Hepatocyte (in vitro differentiated cells): ENCODE measurements around the gene ZNRF3. TPM values are rescaled to one million over a fixed set of nuclear protein-coding genes. Genes with fewer than 3 reads are reported as not detected.
A peak's percentile ranks its signal among the peaks of the same experiment; 100 is the strongest.

ENCODE experiments used
- DNase-seq: peaks from one replicate; pipeline ENCODE4 v3.0.0-alpha.2; 2016; ENCODE audit warnings: low spot score
- H2AFZ ChIP-seq: fragments of 200-600 bp; sonication (generic); 2 replicates; pipeline ENCODE4 v1.6.0; 2016; ENCODE audit warnings: antibody characterized with exemption, mild to moderate bottlenecking
- H3K27ac ChIP-seq: fragments of 200-600 bp; sonication (generic); 2 replicates; pipeline ENCODE4 v1.5.1; 2016; ENCODE audit warnings: mild to moderate bottlenecking
- H3K27me3 ChIP-seq: fragments of 200-600 bp; sonication (generic); 2 replicates; pipeline ENCODE4 v1.6.1; 2016
- H3K36me3 ChIP-seq: fragments of 200-600 bp; sonication (generic); replicated peaks from 2 replicates; pipeline ENCODE4 v1.5.1; 2016; ENCODE audit warnings: low read depth; ENCODE audit not compliant: insufficient read depth
- H3K4me1 ChIP-seq: fragments of 200-600 bp; sonication (generic); 2 replicates; pipeline ENCODE4 v1.5.1; 2016; ENCODE audit warnings: mild to moderate bottlenecking, moderate library complexity; ENCODE audit not compliant: insufficient read depth
- H3K4me2 ChIP-seq: fragments of 200-600 bp; sonication (generic); 2 replicates; pipeline ENCODE4 v1.6.0; 2016
- H3K4me3 ChIP-seq: fragments of 200-600 bp; sonication (generic); 2 replicates; pipeline ENCODE4 v1.5.1; 2016; ENCODE audit warnings: mild to moderate bottlenecking
- H3K79me2 ChIP-seq: fragments of 200-600 bp; sonication (generic); 2 replicates; pipeline ENCODE4 v1.6.0; 2017; ENCODE audit warnings: mild to moderate bottlenecking
- H3K9me2 ChIP-seq: fragments of 200-600 bp; sonication (generic); replicated peaks from 2 replicates; pipeline ENCODE4 v1.6.0; 2017; ENCODE audit warnings: mild to moderate bottlenecking; ENCODE audit not compliant: insufficient read depth
- H3K9me3 ChIP-seq: fragments of 200-600 bp; sonication (generic); 2 replicates; pipeline ENCODE4 v1.5.1; 2016; ENCODE audit warnings: low read depth, mild to moderate bottlenecking
- H4K20me1 ChIP-seq: fragments of 200-600 bp; sonication (generic); 2 replicates; pipeline ENCODE4 v1.6.0; 2016; ENCODE audit warnings: mild to moderate bottlenecking; ENCODE audit not compliant: insufficient read depth, poor library complexity, severe bottlenecking
- CTCF ChIP-seq: fragments of 200-600 bp; sonication (generic); IDR thresholded peaks from 2 replicates; pipeline ENCODE4 v1.5.1; 2016; ENCODE audit warnings: antibody characterized with exemption, mild to moderate bottlenecking; ENCODE audit not compliant: poor library complexity
- EZH2 ChIP-seq: fragments of 200-600 bp; sonication (generic); IDR thresholded peaks from 2 replicates; pipeline ENCODE4 v1.6.1; 2016; ENCODE audit warnings: antibody characterized with exemption, mild to moderate bottlenecking, borderline replicate concordance
- EZH2phosphoT487 ChIP-seq: fragments of 200-600 bp; sonication (generic); IDR thresholded peaks from one replicate; pipeline ENCODE4 v1.6.1; 2018; ENCODE audit warnings: antibody characterized with exemption, mild to moderate bottlenecking, low read depth, moderate library complexity; ENCODE audit not compliant: unreplicated experiment, severe bottlenecking
- WGBS: methylation state at CpG from one replicate; pipeline ENCODE4 v1.1.6; 2016; ENCODE audit warnings: low lambda C conversion rate; ENCODE audit errors: missing lambda C conversion rate; 5-methylcytosine and 5-hydroxymethylcytosine counted together
- polyA plus RNA-seq: library from polyadenylated mRNA; unstranded; fragments of >200 nt; fragmentation: Nextera tagmentation; extraction: Ambion mirVana; gene quantifications from 2 replicates; pipeline ENCODE4 v1.2.1, GENCODE V29; 2016
- total RNA-seq: library from RNA; depleted of rRNA; stranded (reverse); fragments of >200 nt; gene quantifications from 2 replicates; pipeline ENCODE4 v1.2.3, GENCODE V29; 2014

ZNRF3 gene
- total and polyA plus RNA-seq, 2 experiments from 2014 or later, result 8.9 to 14.7 TPM

- no peak overlapping the region for H3K4me3 ChIP-seq
- DNase-seq, result no peak
- H3K36me3 ChIP-seq, result no peaks in the 10 kb centered on the region
- H3K27me3 ChIP-seq, result no peaks in the 10 kb centered on the region
- H3K4me2 ChIP-seq, result no peak overlapping the region
- peaks cover 25% of the 10 kb centered on the region for H3K4me1 ChIP-seq
- H3K79me2 ChIP-seq, result peaks cover 65% of the 10 kb centered on the region
- no peaks in the 10 kb centered on the region for H3K9me3 ChIP-seq
- H4K20me1 ChIP-seq, result no peaks in the 10 kb centered on the region
- WGBS, result 53% methylated on average over 3 of the region's 3 CpGs
- H2AFZ ChIP-seq, result no peak overlapping the region
- H3K9me2 ChIP-seq, result no peaks in the 10 kb centered on the region
- peak overlapping the region; percentile 41 for H3K27ac ChIP-seq
- no peak for TF ChIP-seq EZH2phosphoT487
- no peak for TF ChIP-seq EZH2
- TF ChIP-seq CTCF, result no peak
Observed at GRCh38 chr22:28985581-28986290, 102.4 kb downstream of the ZNRF3 start.

- no peak overlapping the region for H3K4me2 ChIP-seq
- H3K36me3 ChIP-seq, result no peaks in the 10 kb centered on the region
- no peaks in the 10 kb centered on the region for H3K9me3 ChIP-seq
- H3K9me2 ChIP-seq, result no peaks in the 10 kb centered on the region
- H3K79me2 ChIP-seq, result peaks cover 61% of the 10 kb centered on the region
- no peak overlapping the region for H2AFZ ChIP-seq
- no peaks in the 10 kb centered on the region for H4K20me1 ChIP-seq
- H3K27ac ChIP-seq, result peak overlapping the region; percentile 41
- H3K4me3 ChIP-seq, result no peak overlapping the region
- peak; percentile 34 for DNase-seq
- TF ChIP-seq EZH2phosphoT487, result no peak
- TF ChIP-seq CTCF, result no peak
- TF ChIP-seq EZH2, result no peak
- H3K27me3 ChIP-seq, result no peaks in the 10 kb centered on the region
- WGBS, result 30% methylated on average over 3 of the region's 3 CpGs
- peaks cover 25% of the 10 kb centered on the region for H3K4me1 ChIP-seq
Observed at GRCh38 chr22:28986366-28986765, 103.0 kb downstream of the ZNRF3 start.

- Histone ChIP-seq H3K36me3 (no peaks in the 10 kb centered on the region), H3K79me2 (peaks cover 45% of the 10 kb centered on the region), H4K20me1 (no peaks in the 10 kb centered on the region), H3K27me3 (no peaks in the 10 kb centered on the region), H2AFZ (no peak overlapping the region), H3K4me2 (no peak overlapping the region), H3K4me3 (no peak overlapping the region), H3K9me2 (no peaks in the 10 kb centered on the region), H3K27ac (no peak overlapping the region), H3K9me3 (no peaks in the 10 kb centered on the region), H3K4me1 (peaks cover 18% of the 10 kb centered on the region)
- no peak for DNase-seq
- no peak for TF ChIP-seq EZH2phosphoT487
- no peak for TF ChIP-seq CTCF
- no peak for TF ChIP-seq EZH2
- WGBS, result 98% methylated on average over 4 of the region's 4 CpGs
Observed at GRCh38 chr22:28988457-28988856, 105.1 kb downstream of the ZNRF3 start.
